Panc1 (cell line): ENCODE results near the gene VPS26A.

Experiments
- CTCF ChIP-seq: fragments of 450-650 bp; IDR thresholded peaks from 2 replicates; pipeline ENCODE4 v1.5.1; 2017; ENCODE audit warnings: mild to moderate bottlenecking
- POLR2AphosphoS5 ChIP-seq: IDR thresholded peaks from 2 replicates; pipeline ENCODE4 v1.6.1; 2012; ENCODE audit warnings: mild to moderate bottlenecking, low read depth, low read length, moderate library complexity
- SIN3A ChIP-seq: IDR thresholded peaks from 2 replicates; pipeline ENCODE4 v1.6.1; 2012; ENCODE audit warnings: low read depth, mild to moderate bottlenecking, low read length, moderate library complexity, borderline replicate concordance; ENCODE audit not compliant: insufficient read depth
- TCF7L2 ChIP-seq: IDR thresholded peaks from 2 replicates; pipeline ENCODE4 v1.6.1; 2011; ENCODE audit warnings: mild to moderate bottlenecking, low read depth, low read length, inconsistent platforms

GRCh38 chr10:69139961-69140360 is 16.0 kb downstream of the VPS26A start:
- no peak for TF ChIP-seq POLR2AphosphoS5
- TF ChIP-seq SIN3A: no peak
- TF ChIP-seq TCF7L2: no peak
- TF ChIP-seq CTCF: no peak
